Measurements from ENCODE around the gene PUDP.
"Not testable (repeated sequence)": the region's sequence is repeated elsewhere in the genome, so short reads cannot be mapped to it uniquely, and the experiment has no call there.

PUDP gene

DNA sequence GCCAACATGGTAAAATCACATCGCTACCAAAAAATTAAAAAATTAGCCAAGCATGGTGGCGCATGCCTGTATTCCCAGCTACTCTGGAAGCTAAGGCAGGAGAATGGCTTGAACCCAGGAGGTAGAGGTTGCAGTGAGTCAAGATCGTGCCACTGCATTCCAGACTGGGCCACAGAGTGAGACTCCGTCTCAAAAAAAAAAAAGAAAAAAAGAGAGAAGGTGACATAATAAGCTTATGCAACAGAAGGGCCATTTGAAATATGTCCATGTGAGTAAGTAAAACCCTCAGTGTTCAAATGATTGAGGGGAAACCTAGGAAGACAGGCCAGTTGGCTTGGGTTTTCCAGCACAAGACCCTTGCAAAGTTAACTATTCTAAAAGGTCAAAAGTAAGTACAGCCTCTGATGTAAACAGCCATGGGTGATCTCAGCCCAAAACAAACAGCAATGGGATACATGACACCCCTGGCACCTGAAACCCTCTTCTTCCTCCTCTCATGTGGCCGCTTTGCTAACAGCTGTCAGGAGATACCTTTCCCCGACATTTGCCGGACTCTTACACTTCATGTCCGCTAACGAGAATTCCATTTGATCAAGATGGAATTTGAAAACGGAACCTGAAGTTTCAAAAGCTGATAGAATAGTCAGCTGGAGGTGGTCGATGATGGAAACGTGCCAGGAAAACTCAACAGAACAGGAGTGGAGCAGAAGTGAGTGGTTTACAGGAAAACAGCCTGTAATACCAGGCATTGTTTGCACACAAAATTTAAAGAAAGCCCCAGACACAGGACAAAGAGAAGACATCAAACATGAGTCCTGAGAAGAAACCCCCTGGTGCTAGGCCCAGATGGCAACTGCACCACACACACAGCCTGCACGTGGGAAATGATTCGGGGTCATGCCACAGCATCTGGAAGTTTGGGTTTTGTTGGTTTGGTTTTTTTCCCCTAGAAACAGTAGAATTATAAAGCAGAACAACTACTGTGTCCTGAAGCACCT lies 93.4 kb downstream of the PUDP start:
- intact Hi-C loops (cut with DNase I): no loop called here
- no peak for DNase-seq

DNA sequence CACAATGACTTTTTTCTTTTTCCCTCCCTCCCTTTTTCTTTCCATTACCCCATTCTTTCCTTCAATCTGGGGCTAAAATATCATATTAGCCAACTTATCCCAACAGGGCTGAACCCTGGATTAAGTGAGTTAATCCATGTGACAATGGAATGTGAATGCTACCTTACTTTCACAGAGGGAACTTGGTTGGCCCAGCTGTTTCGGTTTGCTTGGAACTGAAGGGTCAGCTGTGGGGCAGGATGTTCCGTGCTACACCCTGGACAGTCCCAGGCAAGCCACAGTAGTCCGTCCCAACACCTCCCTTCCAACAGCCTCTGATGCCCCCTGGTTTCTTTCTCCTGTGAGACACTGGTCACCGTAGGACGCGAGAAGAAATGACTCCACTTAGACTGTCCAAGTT lies 95.4 kb downstream of the PUDP start:
- DNase-seq: no peak
- intact Hi-C loops (cut with DNase I): no loop called here

DNA sequence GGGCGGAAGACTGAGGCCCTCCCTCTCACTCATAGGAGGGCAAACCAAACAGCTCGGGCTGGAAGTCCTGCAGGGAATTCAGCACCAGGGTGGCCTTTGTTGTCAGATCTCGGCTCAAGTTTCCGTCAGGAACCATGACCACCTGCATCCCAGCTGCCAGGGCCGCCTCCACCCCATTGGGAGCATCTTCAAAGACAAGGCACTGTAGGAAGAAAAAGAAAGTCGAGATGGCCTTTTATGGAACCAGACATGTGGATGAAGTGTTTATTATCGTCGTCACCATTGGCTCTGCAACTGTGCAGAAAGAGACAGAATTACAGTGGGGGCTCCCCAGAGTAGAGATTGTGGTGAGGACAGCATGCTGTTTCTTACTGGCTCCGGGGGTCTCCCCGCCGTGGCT lies 97.7 kb downstream of the PUDP start:
- no peak for DNase-seq
- intact Hi-C loops (cut with DNase I): no loop called here

DNA sequence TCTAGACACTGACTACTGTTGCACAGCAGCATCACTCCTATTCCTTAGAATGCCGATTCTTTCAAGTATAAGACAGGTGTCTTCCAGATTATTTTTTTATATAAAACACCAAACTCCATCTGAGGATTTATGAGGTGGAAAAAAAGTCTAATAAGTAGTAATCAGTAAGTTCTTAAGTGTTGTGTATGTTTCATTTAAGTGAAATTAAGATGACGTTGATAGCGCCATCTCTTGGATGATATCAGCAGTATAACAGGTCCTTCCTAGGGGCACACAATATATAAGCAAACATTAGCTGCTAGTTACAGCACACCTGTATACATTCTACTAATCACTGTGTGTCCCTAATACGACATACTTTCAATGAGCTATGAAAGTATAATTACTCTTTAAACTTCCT lies 100.0 kb downstream of the PUDP start:
- intact Hi-C loops (cut with DNase I): no loop called here
- no peak for DNase-seq

DNA sequence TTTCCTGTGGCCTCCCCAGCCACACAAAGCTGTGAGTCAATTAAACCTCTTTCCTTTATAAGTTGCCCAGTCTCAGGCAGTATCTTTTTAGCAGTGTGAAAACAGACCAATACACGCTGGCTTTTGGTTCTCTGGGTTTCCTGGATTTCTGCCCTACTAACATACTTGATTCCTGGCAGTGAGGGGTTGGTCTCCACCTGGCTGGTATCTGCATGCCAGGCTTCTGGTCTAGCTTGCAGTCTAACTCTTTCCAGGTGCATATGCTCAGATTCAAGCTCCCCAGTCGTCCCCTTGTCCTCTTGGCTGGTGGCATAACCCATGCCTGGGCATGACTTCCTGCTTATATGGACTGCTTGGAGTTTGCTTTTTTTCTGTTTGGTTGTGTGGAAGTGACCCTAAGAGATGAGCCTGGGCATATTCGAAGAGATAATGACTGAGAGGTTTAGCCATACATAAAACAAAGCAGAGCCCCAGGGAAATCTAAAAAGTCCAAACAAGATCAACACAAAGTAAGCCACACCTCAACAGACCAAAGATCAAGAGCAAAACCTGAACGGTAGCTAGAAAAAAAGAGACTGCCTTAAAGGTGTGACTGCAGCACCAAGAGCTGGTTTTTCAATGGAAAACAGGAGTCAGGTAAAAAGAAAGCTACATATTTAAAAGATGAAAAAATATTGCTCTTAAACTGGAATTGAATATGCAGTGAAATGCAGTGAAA lies 102.6 kb downstream of the PUDP start:
- intact Hi-C loops (cut with DNase I): no loop called here
- no peak for DNase-seq

DNA sequence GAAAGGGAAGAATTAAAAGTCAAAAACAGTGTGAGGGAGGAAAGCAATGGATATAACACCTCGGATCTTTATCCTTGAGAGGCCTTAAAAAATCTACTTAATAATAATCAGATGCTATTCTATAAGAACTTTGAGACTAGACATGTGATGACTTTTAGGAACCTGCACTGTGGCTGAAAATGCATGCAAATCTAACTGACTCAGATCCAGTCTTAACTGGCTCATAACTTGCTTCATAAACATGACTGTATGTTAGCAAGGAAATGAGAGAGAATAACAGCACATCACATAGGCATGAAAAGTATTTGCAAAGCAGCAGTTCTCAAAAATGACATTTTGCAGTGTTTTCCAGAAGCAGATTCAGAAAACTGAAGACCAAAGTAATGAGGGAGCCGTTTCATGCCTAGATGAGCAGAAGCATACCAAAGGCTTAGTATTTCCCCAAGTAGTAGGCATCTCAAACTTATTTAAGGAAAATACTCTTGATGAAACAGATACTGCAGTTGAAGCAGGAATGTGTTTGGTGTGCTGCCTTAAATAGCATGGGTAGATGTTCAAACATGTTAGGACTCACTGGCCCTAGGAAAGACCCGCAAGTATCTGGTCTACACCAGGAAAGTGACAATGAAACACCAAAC lies 104.0 kb downstream of the PUDP start:
- DNase-seq; intact Hi-C loops (cut with DNase I): not testable (repeated sequence)

DNA sequence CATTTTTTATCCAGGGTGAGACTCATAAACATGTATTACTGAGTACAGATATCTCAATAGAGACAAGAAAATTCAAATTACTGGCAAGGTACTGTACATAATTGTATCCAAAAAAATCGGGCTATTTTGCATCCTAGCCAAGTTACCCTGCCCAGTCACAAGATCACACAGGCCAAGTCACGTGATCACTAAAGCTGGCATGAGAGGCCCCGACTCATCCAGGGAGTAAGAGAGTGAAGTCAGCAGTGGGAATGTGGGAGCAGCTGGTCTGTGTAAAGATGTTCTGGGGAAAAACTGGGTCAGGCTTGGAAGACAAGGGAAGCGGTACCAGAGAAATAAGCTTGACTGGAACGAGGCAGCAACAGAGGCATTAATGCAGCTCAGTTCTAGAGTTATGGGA lies 119.7 kb downstream of the PUDP start:
- DNase-seq: peak in 3 of 42 donors; percentile 1 to 35 (median 1)
- intact Hi-C loops (cut with DNase I): no loop called here

DNA sequence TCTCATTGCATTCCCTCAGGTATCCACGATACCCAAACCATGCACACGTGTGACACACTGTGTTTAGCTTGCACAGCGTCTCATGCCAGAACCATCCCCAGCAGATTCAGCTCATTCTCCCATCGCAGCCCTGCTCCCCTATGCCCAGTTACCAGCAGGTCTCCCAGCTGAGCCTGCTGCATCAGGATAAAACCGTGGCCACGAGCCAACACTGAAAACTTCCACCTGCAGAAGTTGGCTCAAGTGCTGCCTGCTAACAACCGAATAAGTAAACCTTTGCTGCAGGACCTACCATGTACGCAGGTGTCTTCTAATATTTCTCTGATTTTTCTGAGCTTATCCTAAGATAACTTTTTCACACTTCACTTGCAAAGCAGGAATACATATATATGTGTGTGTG lies 120.9 kb downstream of the PUDP start:
- no peak for DNase-seq
- intact Hi-C loops (cut with DNase I): no loop called here

DNA sequence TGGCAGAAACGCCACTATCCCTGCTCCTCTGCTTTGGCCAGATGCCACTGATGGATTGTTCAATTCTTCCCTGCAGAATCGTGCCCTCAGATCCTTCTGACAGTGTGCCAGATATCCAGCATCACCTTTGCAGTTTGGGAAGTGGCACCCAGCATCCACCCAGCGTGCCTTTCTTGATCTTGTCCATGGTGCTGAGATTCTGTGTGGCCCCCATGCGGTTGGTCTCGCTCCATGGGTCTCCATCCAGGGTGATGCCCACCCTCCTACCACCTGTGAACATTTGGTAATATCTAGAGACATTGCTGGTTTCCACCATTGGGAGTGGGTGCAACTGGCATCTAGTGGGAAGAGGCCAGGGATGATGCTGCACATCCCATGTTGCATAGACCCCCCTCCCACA lies 121.6 kb downstream of the PUDP start:
- intact Hi-C loops (cut with DNase I); DNase-seq: not testable (repeated sequence)

DNA sequence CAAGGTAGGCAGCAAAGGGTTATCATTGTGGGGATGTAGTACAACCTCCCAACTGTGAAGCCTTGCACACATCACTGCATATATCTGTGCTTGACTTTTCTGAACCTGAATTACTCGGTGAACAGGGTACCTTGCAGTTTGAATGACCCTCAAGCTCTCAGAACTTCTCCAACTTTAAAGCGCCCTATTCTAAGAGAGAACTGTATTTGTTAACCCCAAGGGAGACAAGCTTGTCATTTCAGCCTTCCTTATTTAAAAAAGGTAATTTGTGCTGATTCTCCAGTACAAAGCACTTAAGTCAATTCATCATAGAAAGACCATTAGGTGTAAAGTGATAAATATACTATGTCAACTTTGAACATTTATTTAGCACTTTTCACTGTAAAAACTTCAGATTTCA lies 122.5 kb downstream of the PUDP start:
- intact Hi-C loops (cut with DNase I): no loop called here
- no peak for DNase-seq

DNA sequence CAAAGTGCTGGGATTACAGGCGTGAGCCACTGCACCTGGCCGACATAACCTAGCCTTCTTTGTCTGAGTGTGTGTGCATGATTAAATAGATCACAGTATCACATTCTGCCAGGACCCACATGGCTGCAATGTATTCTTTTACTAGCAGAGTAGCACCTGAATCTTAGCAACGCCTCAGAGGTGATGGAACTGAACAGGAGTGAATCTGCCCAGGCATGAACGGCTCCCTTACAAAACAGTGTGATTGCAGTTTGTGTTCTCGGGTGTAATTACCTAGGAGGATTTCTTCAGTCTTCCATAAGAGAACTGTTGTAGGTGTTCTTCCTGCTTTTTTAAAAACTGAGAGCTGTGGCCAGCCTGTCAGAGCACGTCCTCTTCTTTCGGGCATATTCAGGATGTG lies 123.1 kb downstream of the PUDP start:
- DNase-seq: no peak
- intact Hi-C loops (cut with DNase I): no loop called here

DNA sequence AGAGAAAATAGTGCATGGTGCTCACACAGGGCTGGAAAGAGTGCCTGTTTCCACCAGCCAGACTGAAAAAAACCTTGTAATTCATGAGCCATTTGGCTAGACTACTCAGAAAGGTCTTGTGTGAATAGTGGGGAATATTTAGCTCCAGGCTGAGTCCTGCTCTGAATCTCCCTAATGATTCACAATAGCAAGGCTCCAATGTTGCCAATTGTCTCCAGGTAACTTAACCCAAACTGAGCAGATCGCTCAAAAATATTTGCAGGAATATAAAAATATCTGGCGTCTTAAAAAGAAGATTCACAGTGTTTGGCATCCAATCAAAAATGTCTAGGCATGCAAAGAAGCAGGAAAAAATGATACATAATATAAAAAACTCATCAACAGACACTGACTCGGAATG lies 125.0 kb downstream of the PUDP start:
- DNase-seq; intact Hi-C loops (cut with DNase I): not testable (repeated sequence)

DNA sequence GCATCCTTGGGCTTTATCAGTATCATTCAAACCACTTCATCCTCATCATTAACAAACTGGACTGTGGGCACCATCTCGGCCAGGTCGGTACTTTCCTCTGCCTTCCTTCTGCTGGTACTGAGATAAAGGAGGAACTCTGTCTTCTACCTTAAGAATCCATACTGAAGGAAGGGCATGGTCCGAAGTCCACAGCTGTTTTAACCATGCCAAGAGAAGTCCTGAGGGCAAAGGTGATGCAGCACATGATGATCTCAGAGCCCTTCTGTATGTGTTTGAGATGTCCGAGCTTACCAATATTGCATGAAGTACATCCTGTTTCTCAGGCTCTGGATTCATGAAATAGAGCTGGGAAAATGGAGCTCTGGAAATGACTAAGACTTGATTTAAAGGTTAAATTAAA lies 126.0 kb downstream of the PUDP start:
- intact Hi-C loops (cut with DNase I): no loop called here
- no peak for DNase-seq

DNA sequence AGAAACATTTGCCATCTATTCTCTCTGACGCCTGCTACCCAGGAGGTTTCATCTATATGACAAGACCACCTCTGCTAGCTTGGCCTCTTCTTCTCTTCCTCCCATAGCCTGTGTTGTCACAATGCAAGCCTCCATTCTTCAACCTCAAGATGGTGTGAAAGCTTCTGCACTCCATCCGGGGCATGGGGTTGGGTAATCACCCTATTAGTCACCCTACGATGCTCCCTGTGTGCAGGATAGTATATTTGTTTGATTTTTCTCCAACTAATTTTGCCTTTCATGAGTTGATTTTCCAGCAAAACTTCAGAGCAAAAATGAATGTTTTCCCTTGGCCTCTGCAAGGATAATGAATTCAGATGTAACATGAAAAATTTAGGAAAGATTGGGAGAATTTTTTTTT lies 128.4 kb downstream of the PUDP start:
- DNase-seq: no peak
- intact Hi-C loops (cut with DNase I): no loop called here

DNA sequence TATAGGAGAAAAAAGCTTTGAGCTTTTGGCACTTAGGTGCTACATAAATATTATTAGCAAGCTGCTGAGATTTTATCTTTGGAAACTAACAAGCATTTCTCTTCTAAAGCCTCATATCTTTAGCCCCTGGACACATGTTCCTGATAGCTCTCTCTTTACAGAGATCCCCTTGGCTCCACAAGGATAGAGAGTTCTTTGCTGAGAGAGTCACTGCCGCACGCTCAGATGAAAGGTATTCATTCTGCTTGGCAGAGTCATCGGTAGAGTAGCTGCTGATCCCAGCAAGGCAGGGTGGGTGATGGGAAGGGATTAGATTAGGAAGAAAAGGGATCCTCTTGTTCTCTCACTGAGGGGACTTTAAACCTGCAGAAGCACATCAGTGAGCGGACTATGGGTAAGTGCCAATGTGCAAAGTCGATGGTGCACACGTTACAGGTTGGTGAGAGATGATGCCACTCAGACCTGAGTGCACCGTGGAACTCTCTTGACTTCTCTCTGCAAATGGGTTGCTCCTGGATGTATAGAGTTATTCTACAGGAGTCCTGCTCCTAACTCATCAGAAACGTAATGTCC lies 135.6 kb downstream of the PUDP start:
- intact Hi-C loops (cut with DNase I); DNase-seq: not testable (repeated sequence)

DNA sequence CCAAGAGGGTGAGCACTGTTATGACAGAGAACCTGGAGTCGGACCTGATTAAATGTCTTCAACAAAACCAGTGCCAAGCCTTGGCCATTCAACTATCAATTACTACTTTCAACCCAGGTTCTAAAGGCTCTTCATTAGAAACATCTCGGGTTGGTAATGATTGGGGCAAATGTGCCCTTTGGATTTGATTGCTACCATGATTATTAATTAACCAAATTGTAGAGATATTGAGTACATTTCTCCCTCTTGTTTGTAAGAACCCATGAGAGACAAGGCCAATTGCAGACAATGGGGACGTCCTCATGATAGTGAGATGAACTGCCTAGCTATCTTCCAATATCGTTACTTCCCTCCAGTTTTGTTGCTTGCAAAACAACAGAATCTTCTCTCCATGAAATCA lies 137.1 kb downstream of the PUDP start:
- intact Hi-C loops (cut with DNase I); DNase-seq: not testable (repeated sequence)

DNA sequence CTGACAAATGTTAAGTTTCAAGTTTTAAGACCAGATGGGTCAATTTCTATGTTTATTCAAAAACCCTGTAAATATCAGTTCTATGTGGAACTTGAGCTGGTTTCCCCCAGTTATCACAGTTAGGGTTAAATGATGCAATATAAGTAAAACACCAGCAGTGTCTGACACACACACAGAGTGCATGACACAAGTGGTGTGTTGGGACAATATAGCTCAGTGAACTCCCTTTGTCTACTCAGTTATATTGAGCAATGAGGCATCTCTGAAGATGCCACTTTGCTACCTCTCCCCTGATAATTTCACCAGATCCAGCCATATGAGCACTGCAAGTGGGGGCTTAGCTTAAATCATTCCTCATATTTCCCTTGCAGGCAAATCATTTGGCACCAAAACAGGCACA lies 140.6 kb downstream of the PUDP start:
- intact Hi-C loops (cut with DNase I); DNase-seq: not testable (repeated sequence)

Measured in head of caudate nucleus (tissue), 42 donors.